GM10847 (cell line): ENCODE measurements around the gene HBP1.

ENCODE experiments used
- POLR2A ChIP-seq: IDR thresholded peaks from 2 replicates; pipeline ENCODE4 v1.6.1; 2011; ENCODE audit not compliant: insufficient read length; ENCODE audit errors: extremely low read depth

The HBP1 gene

DNA sequence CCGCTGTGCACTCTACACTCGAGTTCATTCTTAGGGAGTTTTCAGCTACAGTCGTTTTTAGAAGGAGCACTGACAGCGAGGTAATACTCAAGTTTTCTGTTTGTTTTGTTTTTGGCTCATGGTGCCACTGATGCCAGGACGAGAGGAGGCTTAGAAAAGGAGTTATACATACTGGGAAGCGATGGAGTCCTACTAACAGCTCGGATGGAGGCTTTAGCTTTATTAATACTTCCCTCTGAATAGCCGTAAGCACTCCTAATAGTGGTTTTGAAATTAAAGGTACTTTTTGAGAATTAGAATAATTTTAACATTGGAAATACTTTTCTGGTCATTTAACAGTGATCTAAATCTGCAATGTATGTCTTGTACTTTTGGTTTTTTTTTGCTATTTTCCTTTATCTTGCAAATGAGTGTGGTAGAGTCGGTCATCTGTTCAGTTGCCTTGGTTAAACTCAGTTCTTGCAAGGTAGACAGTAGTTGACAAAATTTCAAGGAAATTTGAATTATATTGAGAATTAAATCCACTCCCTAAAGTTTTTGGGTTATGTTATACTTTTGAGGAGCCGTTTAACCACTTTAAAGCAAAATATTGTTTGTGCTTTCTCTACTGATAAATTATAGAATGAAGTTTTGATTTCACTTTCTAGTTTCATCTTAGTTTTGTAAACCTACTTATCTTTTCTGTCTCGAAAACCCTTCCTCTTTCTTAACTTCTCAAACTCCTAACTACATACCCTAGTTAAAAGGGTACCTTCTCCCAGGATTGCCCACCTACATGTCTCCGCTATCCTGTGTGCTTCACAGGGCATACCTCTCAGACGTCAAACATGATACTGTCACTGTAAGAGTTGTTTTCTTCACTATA lies 1.5 kb downstream of the HBP1 start:
- no peak for TF ChIP-seq POLR2A

DNA sequence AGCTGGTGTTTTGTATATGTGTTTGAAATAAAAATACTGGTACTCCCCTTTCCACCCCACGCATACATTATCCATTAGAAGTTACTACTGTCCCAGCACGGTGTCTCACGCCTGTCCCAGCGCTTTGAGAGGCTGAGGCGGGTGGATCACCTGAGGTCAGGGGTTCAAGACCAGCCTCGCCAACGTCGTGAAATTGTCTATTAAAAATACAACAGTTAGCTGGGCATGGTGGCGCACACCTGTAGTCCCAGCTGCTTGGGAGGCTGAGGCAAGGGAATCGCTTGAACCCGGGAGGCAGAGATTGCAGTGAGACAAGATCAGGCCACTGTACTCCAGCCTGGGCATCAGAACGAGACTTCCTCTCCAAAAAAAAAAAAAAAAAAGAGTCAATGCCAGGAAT lies 2.7 kb downstream of the HBP1 start:
- no peak for TF ChIP-seq POLR2A

DNA sequence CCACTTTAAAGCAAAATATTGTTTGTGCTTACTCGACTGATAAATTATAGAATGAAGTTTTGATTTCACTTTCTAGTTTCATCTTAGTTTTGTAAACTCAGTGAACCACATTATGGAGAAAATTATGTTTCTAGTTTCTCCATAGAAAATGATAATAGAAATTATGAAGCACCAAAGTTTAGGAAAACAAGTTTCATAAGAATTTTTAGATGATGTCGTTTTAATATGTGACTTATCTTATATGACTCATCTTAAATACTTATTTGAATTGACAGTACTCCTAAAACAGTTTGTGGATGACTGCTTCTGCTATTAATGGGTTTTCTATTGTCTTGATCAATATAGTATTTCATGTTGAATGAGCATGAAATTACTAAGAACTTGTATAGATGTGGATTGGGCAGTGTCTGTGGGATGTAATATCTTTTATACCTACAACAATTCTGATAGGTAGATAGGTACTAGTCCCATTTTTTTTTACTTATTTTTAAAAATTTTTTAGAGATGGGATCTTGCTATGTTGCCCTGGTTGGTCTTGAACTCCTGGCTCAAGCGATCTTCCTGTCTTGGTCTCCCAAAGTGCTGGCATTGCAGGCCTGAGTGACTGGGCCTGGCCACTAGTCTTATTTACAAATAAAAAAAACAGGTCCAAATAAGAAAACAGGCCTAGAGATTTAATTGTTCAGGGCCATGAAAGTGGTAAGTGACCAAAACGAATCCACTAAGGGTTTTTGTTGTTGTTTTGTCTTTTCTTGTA lies 3.7 kb downstream of the HBP1 start:
- no peak for TF ChIP-seq POLR2A

DNA sequence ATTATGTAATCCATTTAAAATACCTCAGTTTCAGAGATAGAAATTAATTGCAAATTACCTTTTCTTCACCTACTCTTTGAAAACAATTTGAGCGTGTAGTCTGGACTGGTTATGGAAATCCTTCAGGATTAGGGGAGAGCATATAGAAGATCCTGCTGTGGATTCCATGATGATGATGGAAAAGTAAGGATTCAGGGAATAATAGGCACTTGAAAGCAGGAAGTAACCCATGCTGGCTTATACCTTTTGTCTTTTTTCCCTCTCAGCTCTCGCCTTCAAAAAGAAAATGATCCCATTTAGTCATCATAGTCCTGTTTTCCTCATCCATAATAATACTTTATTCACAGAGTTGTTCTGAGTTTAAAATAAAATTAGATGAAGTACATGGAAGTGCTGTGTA lies 4.4 kb downstream of the HBP1 start:
- no peak for TF ChIP-seq POLR2A

DNA sequence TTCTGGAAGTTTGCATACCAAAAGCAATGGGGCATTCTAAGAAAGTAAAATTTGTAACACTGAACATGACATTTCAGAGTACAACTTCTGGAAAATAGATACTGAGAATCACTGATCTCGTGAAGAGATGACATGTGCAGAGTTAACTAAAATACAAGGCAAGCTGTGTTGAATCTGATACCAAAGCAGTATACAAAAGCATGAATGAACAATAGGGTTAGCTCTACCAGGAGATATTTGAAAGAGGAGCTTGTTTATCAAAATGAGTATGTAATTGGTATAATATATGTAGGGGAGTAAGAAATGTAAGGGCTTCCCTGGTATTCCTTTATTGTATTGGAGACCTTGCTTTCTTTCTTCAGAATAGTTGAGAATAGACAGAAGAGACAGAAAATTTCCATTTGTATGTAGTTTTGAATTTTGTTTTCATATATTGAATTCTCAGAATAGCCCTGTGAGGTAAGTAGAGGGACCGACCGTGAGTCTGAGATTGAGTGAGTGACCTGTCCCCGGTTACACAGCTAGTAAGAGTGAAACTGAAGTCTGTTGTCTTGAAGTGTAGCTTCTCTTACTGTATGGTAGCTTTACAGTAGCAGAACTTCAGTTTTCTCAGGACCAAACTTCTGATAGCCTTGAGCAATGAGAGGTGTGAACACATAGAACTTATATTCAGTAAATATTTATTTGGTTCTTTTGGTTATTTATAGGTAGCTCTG lies 5.0 kb downstream of the HBP1 start:
- TF ChIP-seq POLR2A: no peak

DNA sequence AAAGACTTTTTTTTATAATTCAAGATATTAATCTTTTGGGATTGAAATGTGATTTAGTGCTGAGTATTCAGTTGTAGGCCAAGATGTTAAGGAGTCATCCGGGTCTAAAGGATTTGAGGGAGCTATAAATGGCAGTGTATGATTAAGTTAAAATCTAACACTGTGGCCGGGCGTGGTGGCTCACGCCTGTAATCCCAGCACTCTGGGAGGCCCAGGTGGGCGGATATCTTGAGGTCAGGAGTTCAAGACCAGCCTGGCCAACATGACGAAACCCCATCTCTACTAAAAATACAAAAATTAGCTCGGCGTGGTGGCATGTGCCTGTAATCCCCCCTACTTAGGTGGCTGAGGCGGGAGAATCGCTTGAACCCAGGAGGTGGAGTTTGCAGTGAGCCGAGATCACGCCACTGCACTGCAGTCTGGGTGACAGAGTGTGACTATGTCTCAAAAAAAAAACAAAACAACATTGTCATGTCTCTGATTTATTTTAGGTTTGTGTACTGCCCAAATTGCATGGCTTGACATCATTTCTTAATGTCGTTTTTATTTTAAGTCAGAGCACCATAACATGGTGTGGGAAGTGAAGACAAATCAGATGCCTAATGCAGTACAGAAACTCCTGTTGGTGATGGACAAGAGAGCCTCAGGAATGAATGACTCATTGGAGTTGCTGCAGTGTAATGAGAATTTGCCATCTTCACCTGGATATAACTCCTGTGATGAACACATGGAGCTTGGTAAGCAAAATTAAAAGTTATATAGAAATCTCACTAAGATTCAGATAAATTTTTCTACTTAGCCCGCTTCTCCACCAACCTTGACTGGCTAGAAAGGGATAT lies 10.7 kb downstream of the HBP1 start:
- TF ChIP-seq POLR2A: no peak

DNA sequence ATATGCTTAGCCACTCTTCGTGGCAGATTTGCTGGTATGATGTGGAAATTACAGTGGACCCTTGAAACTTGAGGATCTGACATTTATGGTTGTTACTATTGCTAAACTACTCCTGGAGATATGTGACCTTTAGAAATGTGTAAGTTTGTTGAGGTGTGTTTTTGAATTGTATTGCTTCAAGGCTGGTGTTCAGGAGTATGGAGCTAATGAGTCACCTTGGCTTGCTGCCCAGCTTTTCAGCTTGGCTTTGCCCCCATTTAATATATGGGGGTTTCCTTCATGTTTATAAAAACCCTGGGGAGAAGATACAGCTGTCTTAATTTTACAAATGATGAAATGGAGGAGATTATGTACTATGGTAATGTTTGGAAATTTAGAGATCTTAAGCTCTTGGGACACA lies 11.6 kb downstream of the HBP1 start:
- no peak for TF ChIP-seq POLR2A

DNA sequence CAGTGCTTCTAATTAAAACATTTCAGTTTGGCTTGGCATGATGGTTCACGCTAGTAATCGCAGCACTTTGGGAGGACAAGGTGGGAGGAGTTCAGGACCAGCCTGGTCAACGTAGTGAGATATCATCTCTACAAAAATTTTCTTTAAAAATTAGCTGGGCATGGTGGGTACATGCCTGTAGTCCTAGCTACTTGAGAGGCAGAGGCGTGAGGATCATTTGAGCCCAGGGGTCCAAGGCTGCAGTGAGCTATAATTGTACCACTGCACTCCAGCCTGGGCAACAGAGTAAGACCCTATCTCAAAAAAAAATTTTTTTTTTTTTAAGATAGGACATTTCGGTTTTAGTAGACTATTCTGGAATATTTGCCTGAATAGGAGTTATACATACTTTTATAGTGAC lies 12.4 kb downstream of the HBP1 start:
- no peak for TF ChIP-seq POLR2A

DNA sequence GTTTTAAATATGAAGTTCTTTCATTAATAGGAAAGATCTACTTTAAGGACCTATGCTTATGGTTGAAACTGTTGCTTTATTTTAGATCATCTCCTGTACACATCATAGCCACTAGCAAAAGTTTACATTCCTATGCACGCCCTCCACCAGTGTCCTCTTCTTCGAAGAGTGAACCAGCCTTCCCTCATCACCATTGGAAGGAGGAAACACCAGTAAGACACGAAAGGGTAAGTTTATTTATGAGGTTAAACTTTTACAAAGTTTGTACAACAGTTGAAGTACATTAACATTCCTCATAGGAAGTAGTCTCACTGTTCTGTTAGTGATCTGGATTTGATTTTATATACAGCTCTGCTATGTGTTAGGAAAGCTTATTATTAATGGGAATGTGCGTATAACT lies 16.9 kb downstream of the HBP1 start:
- TF ChIP-seq POLR2A: no peak

DNA sequence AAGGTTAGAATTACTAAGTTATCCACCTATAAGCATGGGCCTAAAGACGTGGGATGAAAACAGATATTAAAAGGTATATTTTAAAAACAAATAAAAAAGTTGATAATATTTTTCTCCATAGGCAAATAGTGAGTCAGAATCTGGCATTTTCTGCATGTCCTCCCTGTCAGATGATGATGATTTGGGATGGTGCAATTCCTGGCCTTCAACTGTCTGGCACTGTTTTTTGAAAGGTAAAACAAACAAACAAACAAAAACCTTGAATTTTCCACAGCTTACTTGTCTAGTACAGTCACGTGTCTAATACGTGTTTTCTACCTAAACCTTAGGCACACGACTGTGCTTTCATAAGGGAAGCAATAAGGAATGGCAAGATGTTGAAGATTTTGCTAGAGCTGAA lies 17.4 kb downstream of the HBP1 start:
- no peak for TF ChIP-seq POLR2A

DNA sequence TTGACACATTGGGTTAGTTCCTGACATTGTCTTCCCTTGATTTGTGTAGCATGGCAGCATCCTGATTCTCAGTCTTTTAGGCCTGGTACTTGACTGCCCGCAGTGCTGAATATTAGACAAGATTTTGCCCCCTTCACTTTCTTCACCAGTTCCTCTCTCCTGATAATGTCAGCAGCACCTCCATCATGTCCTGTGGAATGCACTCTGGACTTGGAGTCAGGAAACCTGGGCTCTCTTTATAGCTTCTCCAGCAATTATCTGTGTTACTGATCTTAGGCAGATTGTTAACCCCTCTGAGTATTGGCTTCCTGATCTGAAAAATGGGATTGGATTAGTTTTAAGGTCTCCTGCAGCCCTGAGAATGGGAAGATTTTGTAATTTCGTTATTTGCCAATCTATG lies 19.0 kb downstream of the HBP1 start:
- TF ChIP-seq POLR2A: no peak

DNA sequence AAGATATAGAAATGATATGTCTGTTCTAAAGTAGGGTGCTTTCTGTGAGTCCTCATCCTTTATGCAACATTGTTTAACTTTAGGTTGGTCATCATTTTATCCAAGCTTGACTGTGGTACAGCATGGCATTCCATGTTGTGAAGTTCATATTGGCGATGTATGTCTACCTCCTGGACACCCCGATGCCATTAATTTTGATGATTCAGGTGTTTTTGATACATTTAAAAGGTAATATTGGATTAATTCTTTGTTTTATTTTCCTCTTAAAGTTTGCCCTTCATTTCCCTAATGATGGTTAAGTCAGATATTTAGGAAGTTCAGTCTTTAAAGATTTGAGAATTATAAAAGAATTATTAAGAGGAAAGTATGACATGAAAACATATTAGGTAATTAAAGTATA lies 21.3 kb downstream of the HBP1 start:
- TF ChIP-seq POLR2A: no peak

DNA sequence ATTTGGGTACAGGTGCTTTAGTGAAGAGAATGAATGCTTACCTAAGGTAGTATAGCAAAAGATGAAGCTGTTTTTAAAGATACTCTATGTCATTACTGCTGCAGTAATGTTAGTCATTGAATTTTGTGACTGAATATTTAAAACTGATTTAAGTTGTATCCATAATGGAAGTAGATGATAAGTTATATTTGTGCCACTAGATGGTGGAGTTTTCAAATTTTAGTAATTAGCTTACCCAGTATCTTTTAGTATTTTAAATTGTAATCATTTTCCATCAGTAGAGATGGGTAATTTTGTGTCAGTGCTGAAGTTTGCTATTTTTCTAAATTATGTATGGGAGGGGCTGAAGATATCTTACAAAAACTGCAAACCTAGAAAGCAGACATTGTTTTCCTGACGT lies 25.2 kb downstream of the HBP1 start:
- TF ChIP-seq POLR2A: no peak

DNA sequence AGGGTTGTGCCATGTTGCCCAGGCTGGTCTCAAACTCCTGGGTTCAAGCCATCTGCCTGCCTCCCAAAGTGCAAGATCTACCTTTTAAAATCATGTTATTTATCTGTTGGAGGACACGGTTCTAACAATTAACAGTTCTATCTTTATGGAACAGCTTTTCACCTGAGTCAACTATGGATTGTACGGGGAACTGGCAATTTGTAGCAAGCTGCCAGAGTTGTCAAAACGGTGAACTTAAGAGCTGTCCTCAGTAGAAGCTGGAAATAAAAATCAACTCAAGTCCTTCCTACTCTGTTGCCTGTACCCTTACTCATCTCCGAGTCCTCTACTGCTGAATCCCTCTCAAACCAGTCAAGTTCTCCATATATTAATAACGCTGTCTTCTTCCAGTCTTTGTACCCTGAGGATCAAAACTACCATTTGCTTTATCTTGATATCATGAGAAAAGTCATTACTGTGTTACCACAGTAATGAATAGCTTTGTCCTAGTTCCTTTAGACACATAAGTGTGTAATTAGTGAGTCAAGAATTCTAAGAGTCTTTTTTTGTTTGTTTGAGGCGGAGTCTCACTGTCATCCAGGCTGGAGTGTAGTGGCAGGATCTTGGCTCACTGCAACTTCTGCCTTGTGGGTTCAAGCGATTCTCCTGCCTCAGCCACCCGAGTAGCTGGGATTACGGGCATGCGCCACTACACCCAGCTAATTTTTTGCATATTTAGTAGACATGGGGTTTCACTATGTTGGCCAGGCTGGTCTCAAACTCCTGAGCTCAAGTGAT lies 28.2 kb downstream of the HBP1 start:
- no peak for TF ChIP-seq POLR2A
